Stimulated activated CD8-positive, alpha-beta memory T cell treated with anti-CD3 and anti-CD28 coated beads, Interleukin-15, amount 100 ng/mL, for 24 hours (primary cell): Measurements from ENCODE around the gene WWP2.
"Not testable (repeated sequence)": the region's sequence is repeated elsewhere in the genome, so short reads cannot be mapped to it uniquely, and the experiment has no call there.

ENCODE experiments used
- DNase-seq: peaks from one replicate; pipeline ENCODE4 v3.0.0-alpha.2; 2020; ENCODE audit warnings: low read depth

WWP2 gene

DNA sequence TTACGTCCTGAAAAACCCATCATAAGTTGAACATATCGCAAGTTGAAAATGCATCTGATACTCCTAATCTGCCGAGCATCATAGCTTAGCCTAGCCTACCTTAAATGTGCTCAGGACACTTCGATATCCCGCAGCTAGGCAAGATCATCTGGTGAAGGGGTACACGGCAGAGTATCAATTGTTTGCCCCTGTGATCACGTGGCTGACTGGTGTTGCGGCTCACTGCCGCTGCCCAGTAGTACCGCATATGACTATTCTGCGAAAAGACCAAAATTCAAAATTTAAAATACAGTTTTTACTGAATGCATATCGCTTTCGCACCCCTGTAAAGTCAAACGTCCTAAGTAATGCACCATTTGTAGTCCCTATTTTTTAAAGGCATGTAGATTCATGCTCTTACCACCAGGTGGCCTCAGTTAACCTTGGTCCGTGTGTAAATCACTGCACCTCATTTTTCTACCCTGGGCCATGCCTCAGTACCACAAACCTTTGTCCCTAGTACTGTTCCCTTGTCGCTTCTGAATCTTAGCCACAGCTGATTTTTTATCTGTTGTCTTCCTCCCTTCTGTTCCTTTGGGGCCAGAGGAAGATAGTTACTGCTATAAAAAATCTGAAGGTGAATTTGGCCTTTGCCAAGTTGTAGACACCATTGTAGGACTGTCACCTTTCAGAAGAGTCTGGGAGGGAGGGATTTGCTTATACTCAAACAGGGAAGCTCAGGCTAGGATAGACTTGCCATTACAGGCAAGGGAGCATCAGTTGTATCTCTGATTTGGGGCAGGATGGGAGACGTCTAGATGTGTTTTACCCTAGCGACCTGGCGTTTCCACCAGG is 34.4 kb downstream of the WWP2 start:
- DNase-seq, result no peak

DNA sequence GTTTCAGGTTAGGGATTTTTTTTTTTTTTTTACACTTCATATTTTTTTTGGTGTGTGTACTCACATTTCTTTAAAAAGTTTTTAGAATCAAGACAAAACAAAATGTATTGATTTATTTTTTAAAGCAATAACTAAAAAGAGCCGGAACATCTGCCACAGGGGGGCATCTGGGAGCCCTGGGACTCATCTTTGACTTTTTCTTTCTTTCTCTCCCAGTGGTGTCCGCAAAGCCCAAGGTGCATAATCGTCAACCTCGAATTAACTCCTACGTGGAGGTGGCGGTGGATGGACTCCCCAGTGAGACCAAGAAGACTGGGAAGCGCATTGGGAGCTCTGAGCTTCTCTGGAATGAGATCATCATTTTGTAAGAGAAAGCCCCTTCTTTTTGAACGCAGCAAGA is 36.3 kb downstream of the WWP2 start:
- no peak for DNase-seq

DNA sequence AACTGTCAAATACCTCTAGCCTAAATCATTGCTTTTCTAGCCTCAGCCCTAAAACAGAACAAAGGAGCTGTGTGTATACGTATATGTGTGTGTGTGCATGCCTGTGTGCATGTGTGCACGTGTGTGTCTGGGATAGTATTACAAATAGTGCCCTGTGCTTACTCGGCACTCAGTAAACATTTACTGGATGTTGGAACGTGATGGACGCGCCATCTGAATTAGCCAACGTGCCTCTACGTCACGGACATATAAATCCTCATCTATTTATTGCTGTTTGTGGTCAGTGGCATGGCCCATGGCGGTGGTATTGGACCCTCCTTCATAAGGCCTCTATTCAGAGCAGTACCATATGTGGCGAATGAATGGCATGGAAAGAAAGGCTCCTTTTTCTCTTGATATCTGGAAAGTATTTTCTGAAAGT is 37.5 kb downstream of the WWP2 start:
- no peak for DNase-seq

DNA sequence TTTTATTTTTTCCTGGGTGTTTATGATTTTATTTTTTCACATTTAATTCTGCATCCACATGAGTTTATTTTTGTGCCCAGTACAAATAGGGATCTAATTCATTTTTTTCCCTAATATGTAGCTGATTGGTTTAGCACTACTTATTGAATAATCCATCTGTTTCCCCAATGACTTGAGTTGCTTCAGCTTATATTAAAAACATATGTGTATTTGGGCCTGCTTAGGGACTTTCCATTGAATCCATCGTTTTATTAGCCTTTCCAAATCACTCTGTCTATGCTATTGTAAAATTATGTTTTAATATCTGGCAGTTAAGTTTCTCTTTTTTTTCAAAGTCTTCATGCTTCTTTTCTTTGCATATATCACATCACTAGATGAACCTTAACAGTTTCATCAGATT is 42.2 kb downstream of the WWP2 start:
- DNase-seq, result no peak

DNA sequence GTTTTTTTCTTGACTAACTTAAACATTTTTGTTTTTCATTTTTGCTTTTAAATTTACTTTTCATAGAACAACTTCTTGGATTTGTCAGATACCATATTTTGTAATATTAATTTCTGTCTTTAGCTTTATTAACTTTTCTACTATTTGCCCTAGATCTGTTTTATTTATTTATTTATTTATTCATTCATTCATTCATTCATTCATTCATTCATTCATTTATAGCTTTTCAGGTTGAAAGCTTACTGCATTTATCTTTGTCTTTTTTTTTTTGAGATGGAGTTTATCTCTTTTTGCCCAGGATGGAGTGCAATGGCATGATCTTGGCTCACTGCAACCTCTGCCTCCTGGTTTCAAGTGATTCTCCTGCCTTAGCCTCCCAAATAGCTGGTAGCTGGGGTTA is 44.6 kb downstream of the WWP2 start:
- not testable (repeated sequence) for DNase-seq

DNA sequence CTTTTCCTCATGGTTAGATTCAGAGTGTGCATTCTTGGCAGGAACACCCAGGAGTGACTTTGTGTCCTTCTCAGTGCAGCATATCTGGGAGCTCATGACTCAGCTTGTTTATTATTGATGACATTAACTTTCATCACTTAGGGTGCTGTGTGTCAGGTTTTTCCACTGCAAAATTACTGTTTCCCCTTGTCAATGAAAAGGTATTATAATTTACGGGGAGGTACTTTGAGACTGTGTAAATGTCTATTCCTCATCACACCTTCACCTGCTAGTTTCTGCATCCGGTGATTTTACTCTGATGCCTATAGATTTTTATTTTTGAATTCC is 50.5 kb downstream of the WWP2 start:
- no peak for DNase-seq

DNA sequence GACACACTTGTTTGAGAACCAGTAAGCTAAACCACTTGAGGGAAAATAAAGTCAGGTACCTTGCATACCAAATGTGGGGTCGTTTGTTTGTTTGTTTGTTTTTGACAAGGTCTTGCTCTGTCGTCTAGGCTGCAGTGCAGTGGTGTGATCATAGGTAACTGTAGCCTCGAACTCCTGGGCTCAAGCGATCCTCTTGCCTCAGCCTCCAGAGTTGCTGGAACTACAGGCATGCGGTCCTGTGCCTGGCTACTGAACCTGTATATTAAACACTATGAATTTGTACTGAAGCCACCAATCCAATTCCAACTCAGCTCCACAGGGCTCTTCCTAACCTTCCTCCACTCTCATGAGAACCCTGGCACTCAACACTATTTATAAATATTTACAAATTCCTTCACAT is 51.9 kb downstream of the WWP2 start:
- DNase-seq, result no peak

DNA sequence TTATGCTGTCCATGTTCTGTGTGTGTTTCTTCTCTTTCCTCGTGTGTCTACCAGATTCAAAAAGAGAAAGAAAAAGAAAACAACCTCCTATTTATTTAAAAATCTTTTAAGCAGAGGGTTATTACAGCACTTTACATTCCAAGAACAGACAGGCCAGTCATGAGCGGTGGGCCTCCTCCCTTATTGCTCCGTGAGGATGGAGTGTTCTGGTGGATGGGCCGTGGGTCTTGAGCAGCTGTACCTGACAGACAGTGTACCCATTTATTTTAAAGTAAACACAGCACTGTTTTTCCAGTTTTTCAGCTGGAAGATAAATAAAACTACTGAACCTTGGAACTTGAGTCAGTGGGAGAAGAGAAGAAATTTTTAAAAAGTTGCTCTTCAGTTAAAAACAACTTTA is 52.4 kb downstream of the WWP2 start:
- no peak for DNase-seq

DNA sequence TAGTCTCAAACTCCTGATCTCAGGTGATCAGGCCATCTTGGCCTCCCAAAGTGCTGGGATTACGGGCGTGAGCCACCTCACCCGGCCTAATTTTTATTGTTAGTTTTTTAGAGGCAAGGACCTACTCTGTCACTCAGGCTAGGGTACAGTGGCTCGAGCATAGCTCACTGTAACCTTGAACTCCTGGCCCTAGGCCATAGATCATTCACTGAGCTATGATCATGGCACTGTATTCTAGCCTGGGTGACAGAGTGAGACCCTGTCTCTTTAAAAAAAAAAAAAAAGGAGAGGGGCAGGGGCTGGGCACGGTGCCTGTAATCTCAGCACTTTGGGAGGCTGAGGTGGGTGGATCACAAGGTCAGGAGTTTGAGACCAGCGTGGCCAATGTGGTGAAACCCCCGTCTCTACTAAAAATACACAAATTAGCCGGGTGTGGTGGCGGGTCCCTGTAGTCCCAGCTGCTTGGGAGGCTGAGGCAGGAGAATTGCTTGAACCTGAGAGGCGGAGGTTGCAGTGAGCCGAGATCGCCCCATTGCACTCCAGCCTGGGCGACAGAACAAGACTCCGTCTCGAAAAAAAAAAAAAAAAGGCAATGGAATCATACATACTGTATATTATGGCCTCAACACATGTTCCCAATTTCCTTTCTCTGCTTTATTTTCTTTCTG is 53.2 kb downstream of the WWP2 start:
- DNase-seq, result not testable (repeated sequence)

DNA sequence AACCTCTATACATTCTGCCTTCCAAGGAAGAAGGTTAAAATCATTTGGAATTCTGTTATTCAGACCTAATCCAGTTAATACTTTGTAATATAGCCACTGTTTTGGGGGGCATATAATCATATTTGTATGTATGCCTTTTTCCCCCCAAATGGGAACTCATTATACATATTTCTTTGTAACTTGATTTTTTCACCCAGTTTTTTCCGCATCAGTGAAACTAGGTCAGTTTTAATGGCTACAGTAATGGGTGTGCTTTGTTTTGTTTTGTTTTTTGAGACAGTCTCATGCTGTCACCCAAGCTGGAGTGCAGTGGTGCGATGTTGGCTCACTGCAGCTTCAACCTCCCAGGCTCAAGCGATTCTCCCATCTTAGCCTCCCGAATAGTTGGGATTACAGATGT is 54.9 kb downstream of the WWP2 start:
- no peak for DNase-seq

DNA sequence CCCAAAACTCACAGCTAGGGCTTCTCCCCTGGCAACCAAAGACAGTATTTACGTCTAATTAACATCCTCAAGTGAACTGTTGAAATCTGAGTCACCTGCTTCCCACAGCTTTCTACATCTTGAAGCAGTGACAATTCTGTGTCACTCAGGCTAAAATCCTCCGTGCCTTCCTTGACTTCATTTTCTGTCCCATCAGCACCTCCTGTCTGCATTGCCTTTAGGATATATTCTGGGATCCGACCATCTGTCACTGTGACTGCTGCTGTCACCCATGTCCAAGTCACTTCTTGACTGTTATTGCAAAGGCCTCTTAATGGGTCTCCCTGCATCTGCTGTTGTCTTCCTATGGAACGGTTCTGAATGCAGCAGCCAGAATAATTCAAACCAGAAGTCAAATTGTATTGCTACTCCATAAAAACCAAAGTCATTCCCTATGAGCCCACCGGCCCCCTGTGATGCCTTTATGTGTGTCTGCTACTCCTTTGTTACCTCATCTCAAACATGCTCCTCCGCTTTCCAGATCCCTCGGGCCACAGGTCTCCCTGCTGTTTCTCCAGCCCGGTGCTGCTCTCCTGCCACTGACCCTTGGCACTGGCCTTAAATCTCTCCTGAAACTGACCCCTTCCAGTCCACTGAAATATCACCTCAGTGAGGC is 56.9 kb downstream of the WWP2 start:
- no peak for DNase-seq

DNA sequence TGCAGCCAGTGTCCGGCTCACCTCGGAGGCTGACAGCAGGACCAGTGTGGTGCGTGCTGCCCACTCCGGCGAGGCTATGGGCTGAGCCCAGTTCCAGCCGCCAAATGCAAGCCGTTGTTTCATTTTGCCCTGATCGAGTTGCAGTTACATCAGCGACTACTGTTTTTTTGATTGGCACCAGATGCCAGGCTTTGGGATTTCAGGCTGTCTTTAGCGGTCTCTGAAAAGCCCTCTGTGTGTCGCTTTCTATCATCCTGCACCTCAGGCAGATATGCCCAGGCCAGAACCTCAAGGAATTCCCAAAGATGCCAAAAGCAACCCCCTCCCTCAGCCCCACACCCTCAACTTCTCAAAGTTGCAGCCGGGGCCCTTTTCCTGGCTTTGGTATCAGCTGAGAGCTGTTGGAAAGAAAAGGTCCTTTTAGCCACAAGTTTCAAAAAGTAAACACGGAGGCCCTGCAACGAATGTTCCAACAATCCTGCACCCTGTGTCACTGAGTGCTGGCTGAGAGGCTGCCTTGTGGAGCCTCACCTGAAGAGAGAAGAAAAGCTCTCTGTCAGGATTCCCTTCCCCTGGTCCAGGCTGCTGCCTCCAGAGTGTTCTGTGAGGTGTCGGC is 58.9 kb downstream of the WWP2 start:
- DNase-seq, result no peak

DNA sequence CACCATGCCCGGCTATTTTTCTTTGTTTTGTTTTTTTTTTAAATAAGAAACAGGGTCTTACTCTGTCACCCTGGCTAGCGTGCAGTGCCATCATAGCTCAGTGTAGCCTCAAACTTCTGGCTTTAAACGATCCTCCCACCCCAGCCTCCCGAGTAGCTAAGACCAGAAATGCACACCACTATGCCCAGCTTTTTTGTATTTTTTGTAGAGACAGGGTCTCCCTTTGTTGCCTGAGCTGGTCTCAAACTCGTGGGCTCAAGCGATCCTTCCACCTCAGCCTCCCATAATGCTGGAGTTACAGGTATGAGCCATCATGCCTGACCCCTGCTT is 59.7 kb downstream of the WWP2 start:
- no peak for DNase-seq

DNA sequence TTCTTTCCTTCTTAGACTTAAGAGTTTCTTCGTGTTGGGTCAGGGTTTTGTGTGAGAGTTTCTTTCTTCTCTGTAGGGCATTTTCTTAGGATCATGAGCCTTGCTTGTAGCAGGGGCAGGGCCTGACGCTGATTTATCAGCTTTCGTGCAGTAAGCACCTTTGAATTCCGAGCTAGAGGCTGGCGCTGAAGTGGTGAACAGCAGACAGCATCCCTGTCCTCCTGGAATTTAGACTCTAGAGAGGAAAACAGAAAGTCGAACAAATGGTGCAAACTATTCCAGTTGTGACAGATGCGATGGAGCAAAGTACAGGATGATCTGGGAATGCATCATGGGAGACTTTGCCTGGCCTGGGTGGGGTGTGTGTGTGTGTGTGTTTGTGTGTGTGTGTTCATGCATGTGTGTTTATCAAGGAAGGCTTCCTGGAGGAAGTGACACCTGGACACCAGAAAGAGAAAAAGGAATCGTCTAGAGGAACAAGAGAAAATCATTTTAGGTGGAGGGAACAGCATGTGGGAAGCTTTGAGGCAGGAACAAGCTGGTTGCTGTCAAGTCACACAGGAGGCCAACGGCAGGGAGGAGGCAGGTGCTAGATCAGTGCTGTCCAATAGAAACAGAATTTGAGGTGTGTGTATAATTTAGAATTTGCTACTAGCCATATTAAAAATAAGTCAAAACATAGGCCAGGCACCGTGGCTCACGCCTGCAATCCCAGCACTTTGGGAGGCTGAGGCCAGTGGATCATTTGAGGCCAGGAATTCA is 60.2 kb downstream of the WWP2 start:
- no peak for DNase-seq

DNA sequence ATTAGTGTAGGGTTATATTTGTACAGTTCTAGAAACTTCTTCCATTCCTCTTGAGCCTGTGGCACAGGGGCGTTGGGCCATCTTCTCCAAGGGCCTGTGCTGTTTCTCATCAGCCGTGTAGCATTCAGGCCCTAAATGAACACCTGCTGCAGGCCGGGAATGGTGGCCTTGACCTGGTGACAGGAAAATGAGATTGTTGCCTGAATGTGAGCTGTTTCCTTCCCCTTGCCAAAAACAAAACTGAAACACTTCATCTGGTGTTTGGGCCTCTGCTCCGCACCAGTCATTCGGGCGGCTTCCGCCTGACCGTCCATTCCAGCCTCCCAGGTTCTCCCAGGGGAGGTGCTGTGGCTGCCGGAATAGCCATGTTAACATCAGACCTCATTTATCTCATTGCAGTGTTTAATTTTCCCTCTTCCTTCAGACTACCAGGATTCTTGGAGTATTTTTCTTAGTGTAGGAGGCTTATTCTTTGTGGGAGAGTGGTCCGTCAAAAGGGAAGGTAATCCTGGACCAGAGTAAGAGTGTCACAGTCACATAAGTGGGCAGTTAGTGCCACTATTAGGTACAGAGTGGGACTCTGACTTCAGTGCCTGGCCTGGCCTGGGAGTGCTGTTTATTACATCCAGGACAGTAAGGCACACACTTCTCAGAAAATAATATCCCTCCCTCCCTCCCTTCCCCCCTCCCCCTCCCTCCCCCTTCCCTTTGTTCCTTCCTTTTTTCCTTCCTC is 61.9 kb downstream of the WWP2 start:
- no peak for DNase-seq

DNA sequence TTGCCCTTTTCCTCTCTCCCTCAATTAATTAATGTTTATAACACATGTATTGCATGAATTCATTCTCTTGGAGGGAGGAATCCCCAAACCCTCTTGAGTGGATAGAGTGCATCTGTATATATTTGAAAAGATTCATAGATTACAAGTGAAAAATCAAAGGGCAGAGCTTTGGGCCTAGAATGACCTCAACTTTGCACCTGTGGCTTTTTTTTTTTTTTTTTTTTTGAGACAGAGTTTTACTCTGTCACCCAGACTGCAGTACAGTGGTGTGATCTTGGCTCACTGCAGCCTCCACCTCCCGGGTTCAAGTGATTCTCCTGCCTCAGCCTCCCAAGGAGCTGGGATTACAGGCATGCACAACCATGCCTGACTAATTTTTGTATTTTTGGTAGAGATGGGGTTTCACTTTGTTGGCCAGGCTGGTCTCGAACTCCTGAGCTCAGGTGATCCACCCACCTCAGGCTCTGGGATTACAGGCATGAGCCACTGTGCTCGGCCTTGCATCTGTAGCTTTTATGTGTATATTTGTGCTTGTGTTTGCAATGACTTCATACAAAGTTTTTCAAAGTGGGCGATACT is 62.5 kb downstream of the WWP2 start:
- DNase-seq, result not testable (repeated sequence)

DNA sequence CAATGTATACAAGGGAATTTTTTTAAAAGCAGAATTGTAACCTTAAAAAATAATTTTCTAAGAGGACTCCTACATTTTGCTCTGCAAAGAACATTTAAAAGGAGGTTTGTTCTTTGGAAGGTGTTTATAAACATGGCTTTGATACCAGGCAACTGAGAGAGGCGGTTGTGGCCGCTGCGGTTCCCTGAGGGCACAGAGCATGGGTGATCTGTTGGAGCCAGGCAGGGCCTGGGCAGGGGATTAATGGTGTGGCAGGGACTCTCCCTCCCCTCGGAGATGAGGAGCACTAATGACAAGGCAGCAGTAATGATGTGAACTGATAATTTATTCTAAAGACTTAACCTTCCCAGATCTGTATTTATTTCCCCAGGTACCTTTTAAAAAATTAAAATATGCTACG is 65.4 kb downstream of the WWP2 start:
- DNase-seq, result no peak

DNA sequence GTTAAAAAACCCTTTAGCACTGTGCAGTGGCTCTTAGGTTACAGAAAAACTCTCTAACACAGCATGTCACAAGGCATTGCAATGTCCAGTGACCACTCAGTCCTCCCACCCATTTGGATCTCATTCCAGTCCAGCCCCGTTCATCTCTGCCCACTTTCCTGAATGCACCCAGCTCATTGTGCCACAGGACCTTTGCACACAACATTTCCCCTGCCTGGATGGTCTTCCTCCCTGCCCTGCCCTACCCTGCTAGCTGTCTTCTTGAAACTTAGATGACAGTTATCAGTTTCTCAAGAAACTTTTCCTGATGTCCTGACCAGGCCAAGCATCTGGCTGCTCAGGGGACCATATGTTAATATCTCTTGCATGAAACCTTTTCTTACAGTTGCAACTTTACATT is 67.2 kb downstream of the WWP2 start:
- no peak for DNase-seq

DNA sequence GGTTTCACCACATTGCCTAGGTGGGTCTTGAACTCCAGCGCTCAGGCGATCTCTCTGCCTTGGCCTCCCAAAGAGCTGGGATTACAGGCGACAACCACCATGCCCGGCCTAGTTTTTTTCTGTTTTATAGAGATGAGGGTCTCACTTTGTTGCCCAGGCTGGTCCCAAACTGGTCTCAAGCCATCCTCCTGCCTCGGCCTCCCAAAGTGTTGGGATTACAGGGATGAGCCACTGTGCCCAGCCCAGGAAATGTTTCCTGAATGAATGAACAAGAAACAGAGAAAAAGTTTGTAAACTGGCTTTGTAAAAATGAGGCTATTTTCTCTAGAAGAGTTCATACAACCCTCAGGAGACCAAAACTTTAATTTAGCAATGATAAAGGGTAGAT is 68.0 kb downstream of the WWP2 start:
- DNase-seq, result no peak

DNA sequence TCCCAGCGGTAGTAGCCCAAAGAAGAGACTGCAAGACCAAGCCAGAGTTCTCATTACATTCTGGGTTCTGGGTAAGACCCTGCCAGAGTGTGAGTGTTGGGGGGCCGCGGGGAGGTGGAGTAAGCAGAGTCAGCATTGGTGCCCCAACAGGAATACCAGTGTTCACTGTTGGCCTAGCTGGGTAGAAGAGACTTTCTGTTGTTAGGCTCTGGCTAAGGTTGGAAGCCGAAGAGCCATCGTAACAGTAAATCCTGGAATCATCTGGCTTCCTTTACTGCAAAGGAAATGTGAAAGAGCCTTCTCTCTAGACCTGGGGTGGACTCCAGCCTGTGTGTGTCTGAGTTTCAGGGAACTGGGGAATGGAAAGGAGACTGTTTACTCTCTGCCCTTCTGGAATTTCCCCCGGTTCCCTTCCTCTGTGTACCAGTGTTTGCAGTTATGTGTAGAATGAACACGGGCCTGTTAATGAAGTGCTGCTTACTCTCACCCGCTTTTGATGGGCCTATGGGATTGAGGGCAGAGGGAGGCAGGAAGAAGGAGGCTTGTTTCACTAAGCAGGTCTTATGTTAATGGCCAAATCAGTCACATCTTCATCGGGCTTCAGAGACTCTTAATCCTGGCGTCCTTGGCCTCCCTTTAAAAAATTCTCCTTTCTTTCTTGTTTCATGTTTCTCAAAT is 68.5 kb downstream of the WWP2 start:
- no peak for DNase-seq
